Gastroesophageal sphincter (tissue), 3 donors: ENCODE measurements around the gene RETNLB.

Experiments used
- CTCF ChIP-seq, 4 experiments: fragments of 200-600 bp in 2 of 4; fragments of 450-650 bp in 2 of 4; sonication (generic) in 1 of 4; IDR thresholded peaks; one replicate each; pipeline ENCODE4 v1.5.1; 2017 to 2019; ENCODE audit warnings: antibody characterized with exemption in 4 of 4, mild to moderate bottlenecking in 2 of 4, moderate library complexity in 2 of 4
- EP300 ChIP-seq: sonication (generic); formaldehyde crosslinking; IDR thresholded peaks from one replicate; pipeline ENCODE4 v1.6.1; 2017; ENCODE audit warnings: antibody characterized with exemption, mild to moderate bottlenecking
- POLR2A ChIP-seq, 2 donors: fragments of 450-650 bp; IDR thresholded peaks; one replicate each; pipeline ENCODE4 v1.6.1; 2017; ENCODE audit warnings: antibody characterized with exemption in 2 of 2, mild to moderate bottlenecking in 2 of 2, moderate library complexity in 1 of 2
- POLR2AphosphoS5 ChIP-seq: sonication (generic); formaldehyde crosslinking; IDR thresholded peaks from one replicate; pipeline ENCODE4 v1.6.1; 2017; ENCODE audit warnings: antibody characterized with exemption

GRCh38 chr3:108780235-108780634, 23.0 kb upstream of the RETNLB start:
- TF ChIP-seq POLR2A (IDR thresholded peaks at IDR 0.05) (no peak), EP300 (no peak), CTCF (IDR thresholded peaks at IDR 0.05) (no peak), POLR2AphosphoS5 (no peak)
